Uterus (tissue), 2 donors: ENCODE results near the gene TH.

ENCODE experiments used
- POLR2A ChIP-seq, 2 donors: fragments of 450-650 bp; IDR thresholded peaks; one replicate each; pipeline ENCODE4 v1.6.1; 2016; ENCODE audit warnings: antibody characterized with exemption in 2 of 2, mild to moderate bottlenecking in 1 of 2, moderate library complexity in 1 of 2
- TF ChIP-seq, protein P1 (sequence below), 4 experiments: fragments of 200-600 bp in 2 of 4; fragments of 450-650 bp in 2 of 4; sonication (generic) in 2 of 4; IDR thresholded peaks; one replicate each; pipeline ENCODE4 v1.5.1; 2016 to 2019; ENCODE audit warnings: antibody characterized with exemption in 4 of 4, mild to moderate bottlenecking in 2 of 4, moderate library complexity in 1 of 4

DNA sequence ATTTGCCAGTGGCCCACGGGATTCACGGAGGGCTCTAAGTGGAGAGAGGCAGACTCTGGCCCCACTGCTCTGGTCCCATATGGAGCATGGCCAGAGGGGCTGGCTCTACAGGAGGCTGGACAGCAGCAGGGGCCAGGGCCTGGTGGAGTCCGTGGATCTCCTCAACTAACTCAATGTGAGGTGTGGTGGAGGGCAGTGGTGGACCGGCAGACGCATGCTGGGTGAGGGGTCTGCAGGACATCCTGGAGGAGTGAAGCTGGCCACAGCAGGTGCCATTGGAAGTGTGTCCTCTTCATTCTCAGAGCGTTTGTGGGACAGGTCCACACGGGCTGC lies 48.0 kb downstream of the TH start:
- TF ChIP-seq, protein P1, sequence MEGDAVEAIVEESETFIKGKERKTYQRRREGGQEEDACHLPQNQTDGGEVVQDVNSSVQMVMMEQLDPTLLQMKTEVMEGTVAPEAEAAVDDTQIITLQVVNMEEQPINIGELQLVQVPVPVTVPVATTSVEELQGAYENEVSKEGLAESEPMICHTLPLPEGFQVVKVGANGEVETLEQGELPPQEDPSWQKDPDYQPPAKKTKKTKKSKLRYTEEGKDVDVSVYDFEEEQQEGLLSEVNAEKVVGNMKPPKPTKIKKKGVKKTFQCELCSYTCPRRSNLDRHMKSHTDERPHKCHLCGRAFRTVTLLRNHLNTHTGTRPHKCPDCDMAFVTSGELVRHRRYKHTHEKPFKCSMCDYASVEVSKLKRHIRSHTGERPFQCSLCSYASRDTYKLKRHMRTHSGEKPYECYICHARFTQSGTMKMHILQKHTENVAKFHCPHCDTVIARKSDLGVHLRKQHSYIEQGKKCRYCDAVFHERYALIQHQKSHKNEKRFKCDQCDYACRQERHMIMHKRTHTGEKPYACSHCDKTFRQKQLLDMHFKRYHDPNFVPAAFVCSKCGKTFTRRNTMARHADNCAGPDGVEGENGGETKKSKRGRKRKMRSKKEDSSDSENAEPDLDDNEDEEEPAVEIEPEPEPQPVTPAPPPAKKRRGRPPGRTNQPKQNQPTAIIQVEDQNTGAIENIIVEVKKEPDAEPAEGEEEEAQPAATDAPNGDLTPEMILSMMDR (IDR thresholded peaks at IDR 0.05), result no peak
- no peak for TF ChIP-seq POLR2A (IDR thresholded peaks at IDR 0.05)
